IMR-90 (cell line): Measurements from ENCODE around the gene SPACA5.

ENCODE experiments used
- CTCF ChIP-seq: conservative IDR thresholded peaks from 2 replicates; pipeline ENCODE4 v1.5.1; 2012; ENCODE audit warnings: mild to moderate bottlenecking, low read depth, low read length, improper control_type of control experiment
- POLR2A ChIP-seq: IDR thresholded peaks from 2 replicates; pipeline ENCODE4 v1.6.1; 2012; ENCODE audit warnings: mild to moderate bottlenecking, low read depth, low read length
- RFX5 ChIP-seq: IDR thresholded peaks from 2 replicates; pipeline ENCODE4 v1.8.0; 2012; ENCODE audit warnings: low read depth, mild to moderate bottlenecking, low read length, moderate library complexity

- TF ChIP-seq CTCF (no peak), POLR2A (no peak), RFX5 (no peak)
These were observed 15.3 kb downstream of the SPACA5 start for GRCh38 chrX:48022100-48022499.
